Myocyte (in vitro differentiated cells): Measurements from ENCODE around the gene MEIS2. TPM values are rescaled to one million over a fixed set of nuclear protein-coding genes. Genes with fewer than 3 reads are reported as not detected.

Source experiments
- DNase-seq: peaks from one replicate; pipeline ENCODE4 v3.0.0-alpha.2; 2012; ENCODE audit warnings: low read depth
- total RNA-seq: library from RNA; depleted of rRNA; stranded (reverse); fragments of >200 nt; gene quantifications from 2 replicates; pipeline ENCODE4 v1.2.3, GENCODE V29; 2014

MEIS2 gene
- total RNA-seq, 1 donor from 2014 or later = 7.3 TPM

GRCh38 chr15:37041042-37041441 lies 59.3 kb downstream of the MEIS2 start:
- DNase-seq = no peak

GRCh38 chr15:37040072-37040742 lies 60.1 kb downstream of the MEIS2 start:
- no peak for DNase-seq

GRCh38 chr15:37038716-37039106 lies 61.6 kb downstream of the MEIS2 start:
- no peak for DNase-seq

- no peak for DNase-seq
Measured at GRCh38 chr15:37037850-37038715, 62.3 kb downstream of the MEIS2 start.

- DNase-seq = no peak
Measured at GRCh38 chr15:37037071-37037655, 63.2 kb downstream of the MEIS2 start.

GRCh38 chr15:37034835-37035748 lies 65.3 kb downstream of the MEIS2 start:
- peak; percentile 75 for DNase-seq

GRCh38 chr15:37034392-37034791 lies 66.0 kb downstream of the MEIS2 start:
- DNase-seq = no peak

GRCh38 chr15:37032091-37032775 lies 68.1 kb downstream of the MEIS2 start:
- DNase-seq = no peak

GRCh38 chr15:37031198-37031597 lies 69.2 kb downstream of the MEIS2 start:
- DNase-seq = no peak

- DNase-seq = no peak
Measured at GRCh38 chr15:37028625-37029296, 71.6 kb downstream of the MEIS2 start.

- DNase-seq = no peak
Measured at GRCh38 chr15:37020852-37021251, 79.5 kb downstream of the MEIS2 start.

- peak; percentile 30 for DNase-seq
Measured at GRCh38 chr15:37019479-37020433, 80.6 kb downstream of the MEIS2 start.

- DNase-seq = no peak
Measured at GRCh38 chr15:37017031-37017625, 83.2 kb downstream of the MEIS2 start.

GRCh38 chr15:37016231-37016630 lies 84.1 kb downstream of the MEIS2 start:
- DNase-seq = no peak

- DNase-seq = no peak
Measured at GRCh38 chr15:37015451-37015850, 84.9 kb downstream of the MEIS2 start.

- no peak for DNase-seq
Measured at GRCh38 chr15:37015035-37015434, 85.3 kb downstream of the MEIS2 start.

GRCh38 chr15:37014566-37014965 lies 85.8 kb downstream of the MEIS2 start:
- DNase-seq = no peak

GRCh38 chr15:37014137-37014536 lies 86.2 kb downstream of the MEIS2 start:
- DNase-seq = no peak
